Occipital lobe (tissue), 2 donors: ENCODE measurements around the gene CKAP2. TPM values are rescaled to one million over a fixed set of nuclear protein-coding genes. Genes with fewer than 3 reads are reported as not detected.
"Not testable (repeated sequence)": the region's sequence is repeated elsewhere in the genome, so short reads cannot be mapped to it uniquely, and the experiment has no call there.

Experiments
- DNase-seq: peaks from one replicate; lab custom pipeline; 2025; lab: John Stamatoyannopoulos, UW
- total RNA-seq: library from RNA; depleted of rRNA; stranded (reverse); fragments of >200 nt; gene quantifications from one replicate; pipeline ENCODE4 v1.2.3, GENCODE V29; 2014

The CKAP2 gene
- total RNA-seq = 12.9 TPM

GRCh38 chr13:52454820-52455676 is at the start of gene CKAP2:
TSS of gene CKAP2 (plus strand) at chr13:52455478. CDS start at chr13:52455557, 79 bp downstream.
- peak; percentile 91 for DNase-seq

GRCh38 chr13:52405767-52406494 is 49.3 kb upstream of the CKAP2 start, which contains the start of gene THSD1:
TSS of gene THSD1 (minus strand) at chr13:52406172. CDS start at chr13:52402600, 3,572 bp downstream.
- DNase-seq = peak; percentile 7

GRCh38 chr13:52406629-52407028 is 48.6 kb upstream of the CKAP2 start:
- no peak for DNase-seq

GRCh38 chr13:52407436-52407835 is 47.8 kb upstream of the CKAP2 start:
- not testable (repeated sequence) for DNase-seq

GRCh38 chr13:52408071-52408658 is 47.1 kb upstream of the CKAP2 start:
- DNase-seq = not testable (repeated sequence)

- DNase-seq = no peak
Observed at GRCh38 chr13:52411629-52412028, 43.6 kb upstream of the CKAP2 start.

GRCh38 chr13:52412128-52412527 is 43.1 kb upstream of the CKAP2 start:
- no peak for DNase-seq

- no peak for DNase-seq
Observed at GRCh38 chr13:52414051-52414450, 41.2 kb upstream of the CKAP2 start.

- no peak for DNase-seq
Observed at GRCh38 chr13:52414963-52415362, 40.3 kb upstream of the CKAP2 start.

GRCh38 chr13:52419080-52419479 is 36.2 kb upstream of the CKAP2 start:
- no peak for DNase-seq

GRCh38 chr13:52421216-52421615 is 34.1 kb upstream of the CKAP2 start:
- no peak for DNase-seq

- DNase-seq = no peak
Observed at GRCh38 chr13:52428295-52428694, 27.0 kb upstream of the CKAP2 start.

- DNase-seq = no peak
Observed at GRCh38 chr13:52432456-52432855, 22.8 kb upstream of the CKAP2 start.

- no peak for DNase-seq
Observed at GRCh38 chr13:52446265-52446664, 9.0 kb upstream of the CKAP2 start.

- no peak for DNase-seq
Observed at GRCh38 chr13:52447354-52447753, 7.9 kb upstream of the CKAP2 start.

- DNase-seq = no peak
Observed at GRCh38 chr13:52447815-52448552, 7.3 kb upstream of the CKAP2 start.

GRCh38 chr13:52449331-52450011 is 5.8 kb upstream of the CKAP2 start:
- no peak for DNase-seq

- peak; percentile 89 for DNase-seq
Observed at GRCh38 chr13:52450012-52450792, 5.1 kb upstream of the CKAP2 start, which contains the start of gene VPS36. TSS of gene VPS36 (minus strand) at chr13:52450634. CDS start at chr13:52450594, 40 bp downstream.

- no peak for DNase-seq
Observed at GRCh38 chr13:52450793-52451116, 4.5 kb upstream of the CKAP2 start.
